RPMI8226 (cell line): ENCODE measurements around the gene SAPCD2.
A peak's percentile ranks its signal among the peaks of the same experiment; 100 is the strongest.

ENCODE experiments used
- DNase-seq: peaks from one replicate; pipeline ENCODE4 v3.0.0-alpha.2; 2015

SAPCD2 gene

GRCh38 chr9:137080260-137081122 is 10.1 kb upstream of the SAPCD2 start:
- no peak for DNase-seq

DNA sequence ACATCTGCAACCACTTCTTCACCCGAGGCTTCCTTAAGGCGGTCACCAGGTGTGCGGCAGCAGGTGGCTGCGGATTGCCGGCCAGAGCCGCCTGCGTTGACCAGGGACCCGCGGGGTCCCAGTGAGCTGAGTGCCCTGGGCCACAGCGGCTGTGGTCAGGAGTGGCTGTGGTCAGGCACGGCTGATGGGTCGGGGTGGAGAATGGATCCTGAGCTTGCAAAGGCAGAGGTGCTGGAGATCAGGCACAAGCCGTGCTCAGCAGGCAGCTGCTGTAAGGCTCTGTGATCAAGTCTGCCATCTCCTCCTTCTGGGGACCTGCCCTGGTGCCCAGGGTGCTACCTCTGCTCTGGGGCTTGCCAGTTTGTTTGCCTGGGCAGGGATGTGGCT is 9.0 kb upstream of the SAPCD2 start:
- no peak for DNase-seq

GRCh38 chr9:137078701-137079400 is 8.5 kb upstream of the SAPCD2 start:
- no peak for DNase-seq

DNA sequence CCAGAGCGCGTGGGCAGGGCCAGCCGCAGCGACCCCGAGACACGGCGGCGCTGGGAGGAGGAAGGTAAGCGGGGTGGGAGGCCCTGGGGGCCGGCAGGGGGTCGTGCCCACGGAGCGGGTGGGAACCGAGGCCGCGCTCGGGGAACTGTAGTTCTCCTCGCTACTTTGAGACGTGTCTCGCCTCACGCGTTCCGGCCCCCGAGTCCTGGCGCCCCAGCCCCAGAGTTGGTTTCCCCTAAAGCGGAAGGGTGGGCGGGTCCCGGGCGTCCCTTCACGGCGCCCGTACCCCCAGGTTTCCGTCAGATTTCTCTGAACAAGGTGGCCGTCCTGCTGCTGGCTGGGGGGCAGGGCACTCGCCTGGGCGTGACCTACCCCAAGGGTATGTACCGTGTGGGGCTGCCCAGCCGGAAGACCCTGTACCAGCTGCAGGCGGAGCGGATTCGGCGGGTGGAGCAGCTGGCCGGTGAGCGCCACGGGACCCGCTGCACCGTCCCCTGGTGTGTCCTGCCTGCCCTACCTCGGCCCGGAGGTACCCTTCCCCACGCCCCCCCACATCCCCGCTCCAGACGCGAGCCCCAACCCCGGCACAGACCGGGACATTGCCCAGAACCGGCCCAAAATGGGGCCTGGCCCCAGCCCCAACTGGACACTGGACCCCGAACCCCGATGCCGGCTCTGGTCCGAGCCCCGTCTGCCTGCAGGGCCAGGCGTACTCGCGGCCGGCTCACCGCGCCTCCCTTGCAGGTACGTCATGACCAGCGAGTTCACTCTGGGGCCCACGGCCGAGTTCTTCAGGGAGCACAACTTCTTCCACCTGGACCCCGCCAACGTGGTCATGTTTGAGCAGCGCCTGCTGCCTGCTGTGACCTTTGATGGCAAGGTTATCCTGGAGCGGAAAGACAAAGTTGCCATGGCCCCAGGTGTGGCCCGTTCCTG is 7.7 kb upstream of the SAPCD2 start:
- no peak for DNase-seq

DNA sequence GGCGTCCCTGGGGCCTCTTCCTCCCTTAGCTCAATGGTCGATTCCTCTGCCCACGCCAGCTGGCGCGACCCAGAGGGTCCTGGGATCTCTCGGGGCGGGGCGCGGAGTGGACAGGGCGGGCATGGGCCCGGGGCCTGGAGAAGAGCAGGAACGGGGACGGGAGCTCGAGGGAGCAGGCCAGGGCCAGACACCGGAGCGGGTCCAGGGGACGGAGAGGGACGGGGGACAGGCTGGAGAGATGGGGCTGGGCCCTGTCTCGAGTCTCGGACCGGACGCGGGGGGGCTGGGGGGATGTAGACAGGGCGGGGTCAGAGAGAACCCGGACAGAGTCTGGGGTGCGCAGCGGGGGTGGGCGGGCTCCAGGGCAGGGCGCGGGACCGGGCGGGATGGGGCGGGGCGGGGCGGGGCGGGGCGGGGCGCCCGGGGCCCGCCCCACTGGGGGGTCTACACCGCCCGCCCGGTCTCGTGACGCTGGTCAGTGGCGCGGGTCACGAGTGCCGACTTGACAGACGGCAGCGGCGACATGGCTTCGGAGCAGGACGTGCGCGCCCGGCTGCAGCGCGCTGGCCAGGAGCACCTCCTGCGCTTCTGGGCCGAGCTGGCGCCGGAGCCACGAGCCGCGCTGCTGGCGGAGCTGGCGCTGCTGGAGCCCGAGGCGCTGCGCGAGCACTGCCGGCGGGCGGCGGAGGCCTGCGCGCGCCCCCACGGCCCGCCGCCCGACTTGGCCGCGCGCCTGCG is 6.8 kb upstream of the SAPCD2 start, which contains the start of gene UAP1L1:
Gene UAP1L1, plus strand, starts transcription at position 508 of the 738 bp plus-strand sequence. Its CDS starts 16 bp downstream, at position 524.
- peak; percentile 80 for DNase-seq

DNA sequence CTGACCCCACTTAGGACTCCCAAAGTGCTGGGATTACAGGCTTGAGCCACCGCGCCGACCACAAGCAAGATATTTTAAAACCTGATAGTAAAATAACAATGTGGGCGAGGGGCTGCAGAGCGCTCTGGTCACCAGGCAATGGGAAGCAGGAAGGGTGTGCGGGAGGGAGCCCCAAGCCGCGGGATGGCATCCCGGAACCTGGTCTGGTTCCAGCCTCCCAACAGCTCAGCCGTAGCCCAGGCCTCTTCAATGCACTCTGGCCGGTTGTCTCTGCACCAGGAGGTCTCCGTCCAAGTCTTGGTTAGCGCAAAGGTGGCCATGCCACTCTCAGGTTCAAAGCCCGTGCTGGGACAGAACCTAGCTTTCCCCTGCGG is 6.3 kb upstream of the SAPCD2 start:
- DNase-seq = no peak

GRCh38 chr9:137075275-137075775 is 5.0 kb upstream of the SAPCD2 start:
- no peak for DNase-seq

DNA sequence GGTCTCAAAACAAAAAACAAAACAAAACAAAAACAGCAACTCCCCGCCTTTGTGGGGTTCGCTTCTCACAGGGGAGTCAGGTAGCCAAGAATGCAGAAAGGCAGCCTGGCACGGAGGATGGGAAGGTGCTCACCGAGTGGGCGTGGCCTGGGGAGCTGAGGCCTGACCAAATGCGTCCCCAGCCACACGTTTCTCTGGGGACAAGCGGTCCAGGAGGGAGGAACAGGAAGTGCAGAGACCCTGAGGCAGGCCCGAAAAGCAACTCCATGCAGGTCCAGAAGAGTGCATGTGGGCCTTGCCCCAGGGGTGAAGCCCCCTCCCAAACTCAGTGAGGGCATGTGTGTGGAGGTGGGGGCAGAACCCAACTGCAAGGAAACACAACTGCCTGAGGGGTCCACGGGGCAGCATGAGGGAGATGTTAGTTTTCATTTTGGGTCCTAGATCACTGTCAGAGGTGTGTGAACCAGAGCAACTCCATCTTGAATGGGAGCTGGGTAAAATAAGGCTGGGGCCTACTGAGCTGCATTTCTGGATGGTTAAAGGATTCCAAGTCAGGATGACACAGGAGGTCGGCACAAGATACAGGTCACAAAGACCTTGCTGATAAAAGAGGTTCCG is 4.4 kb upstream of the SAPCD2 start:
- DNase-seq = no peak

GRCh38 chr9:137073992-137074399 is 3.6 kb upstream of the SAPCD2 start:
- no peak for DNase-seq

DNA sequence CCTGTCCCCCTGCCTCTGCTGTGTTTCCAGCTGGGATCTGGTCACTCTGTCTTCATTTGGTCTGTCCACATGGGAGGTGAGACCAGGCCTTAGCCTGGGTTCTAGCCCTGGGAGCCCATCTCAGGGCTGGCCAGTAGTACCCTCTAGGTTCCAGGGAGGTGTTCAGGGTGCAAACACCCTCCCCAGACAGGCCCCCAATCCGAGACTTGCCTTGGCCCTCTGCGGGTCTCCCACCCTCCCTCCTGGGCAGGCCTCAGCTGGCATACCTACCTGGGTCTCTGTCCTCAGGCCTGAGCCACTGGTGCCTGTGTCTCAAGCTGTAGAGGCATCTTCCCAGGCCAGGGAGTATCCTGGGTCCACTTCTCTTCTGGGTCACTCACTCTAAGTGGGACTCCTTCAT is 925 bp upstream of the SAPCD2 start:
- DNase-seq = no peak

DNA sequence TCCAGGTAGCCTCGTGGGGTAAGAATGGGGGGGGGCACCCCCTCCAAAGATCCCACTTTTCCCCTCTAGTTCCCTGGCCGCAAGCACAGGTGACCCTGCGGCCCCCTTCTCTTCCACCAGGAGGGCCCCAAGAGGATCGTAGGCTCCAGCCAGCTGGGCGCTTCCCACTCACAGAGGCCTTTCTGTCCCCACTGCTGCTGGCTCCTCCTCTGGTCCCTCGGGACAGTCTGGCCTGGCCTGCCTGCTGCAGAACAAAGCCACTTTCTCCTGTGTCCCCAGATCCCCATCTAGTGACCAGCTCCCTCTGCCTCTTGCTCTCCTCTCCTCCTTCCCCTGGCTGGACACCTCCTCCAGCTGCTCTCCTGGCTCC is 534 bp upstream of the SAPCD2 start:
- no peak for DNase-seq

GRCh38 chr9:137069508-137070091 is 757 bp downstream of the SAPCD2 start:
- peak; percentile 56 for DNase-seq

GRCh38 chr9:137068539-137069507 is 1.5 kb downstream of the SAPCD2 start:
- DNase-seq = no peak

DNA sequence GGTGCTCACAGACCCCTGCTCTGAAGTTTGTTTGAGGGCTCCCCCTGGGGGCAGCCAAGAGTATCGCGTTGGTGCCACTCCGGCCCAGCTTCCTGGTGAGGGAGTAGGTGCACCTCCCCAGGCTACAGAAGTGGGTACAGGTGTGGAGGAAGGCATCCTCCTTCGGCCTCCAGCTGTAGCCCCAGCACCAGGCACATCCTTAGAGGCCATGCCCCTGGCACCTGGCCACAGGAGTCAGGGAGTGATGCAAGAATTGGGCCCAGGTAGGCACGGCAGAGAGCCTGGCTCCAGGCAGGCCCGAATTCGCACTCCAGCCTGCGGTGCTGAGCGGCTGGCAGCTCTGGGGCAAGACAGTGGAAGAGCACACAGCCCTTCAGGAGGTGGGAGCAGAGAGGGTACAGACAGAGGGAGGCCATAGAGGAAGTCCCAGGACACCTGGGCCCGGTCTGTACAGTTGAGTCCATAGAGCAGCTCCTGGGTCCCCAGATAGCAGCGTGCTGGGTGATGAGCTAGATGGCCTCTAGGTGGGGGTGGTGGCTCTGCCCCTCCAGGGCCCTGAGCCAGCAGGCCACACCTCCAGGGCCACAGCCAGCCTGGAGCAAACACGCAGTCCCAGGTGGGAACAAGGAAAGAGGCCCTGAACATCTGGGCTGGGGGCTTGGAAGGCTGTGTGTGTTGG is 2.4 kb downstream of the SAPCD2 start:
- DNase-seq = peak; percentile 94

GRCh38 chr9:137066096-137066861 is 4.1 kb downstream of the SAPCD2 start:
- DNase-seq = no peak

GRCh38 chr9:137065336-137065967 is 4.9 kb downstream of the SAPCD2 start:
- DNase-seq = no peak

- DNase-seq = no peak
Observed at GRCh38 chr9:137064880-137065164, 5.5 kb downstream of the SAPCD2 start.
